Measurements from ENCODE around the gene GRAMD1A.

- TF ChIP-seq, protein P1, sequence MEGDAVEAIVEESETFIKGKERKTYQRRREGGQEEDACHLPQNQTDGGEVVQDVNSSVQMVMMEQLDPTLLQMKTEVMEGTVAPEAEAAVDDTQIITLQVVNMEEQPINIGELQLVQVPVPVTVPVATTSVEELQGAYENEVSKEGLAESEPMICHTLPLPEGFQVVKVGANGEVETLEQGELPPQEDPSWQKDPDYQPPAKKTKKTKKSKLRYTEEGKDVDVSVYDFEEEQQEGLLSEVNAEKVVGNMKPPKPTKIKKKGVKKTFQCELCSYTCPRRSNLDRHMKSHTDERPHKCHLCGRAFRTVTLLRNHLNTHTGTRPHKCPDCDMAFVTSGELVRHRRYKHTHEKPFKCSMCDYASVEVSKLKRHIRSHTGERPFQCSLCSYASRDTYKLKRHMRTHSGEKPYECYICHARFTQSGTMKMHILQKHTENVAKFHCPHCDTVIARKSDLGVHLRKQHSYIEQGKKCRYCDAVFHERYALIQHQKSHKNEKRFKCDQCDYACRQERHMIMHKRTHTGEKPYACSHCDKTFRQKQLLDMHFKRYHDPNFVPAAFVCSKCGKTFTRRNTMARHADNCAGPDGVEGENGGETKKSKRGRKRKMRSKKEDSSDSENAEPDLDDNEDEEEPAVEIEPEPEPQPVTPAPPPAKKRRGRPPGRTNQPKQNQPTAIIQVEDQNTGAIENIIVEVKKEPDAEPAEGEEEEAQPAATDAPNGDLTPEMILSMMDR (IDR thresholded peaks at IDR 0.05), result no peak
- no peak for TF ChIP-seq EP300 (IDR thresholded peaks at IDR 0.05)
Observed at GRCh38 chr19:35073941-35074340, 73.8 kb downstream of the GRAMD1A start.
